SJCRH30 (cell line): Measurements from ENCODE around the gene MRPL4. TPM values are rescaled to one million over a fixed set of nuclear protein-coding genes. Genes with fewer than 3 reads are reported as not detected.
A peak's percentile ranks its signal among the peaks of the same experiment; 100 is the strongest.
"Not testable (repeated sequence)": the region's sequence is repeated elsewhere in the genome, so short reads cannot be mapped to it uniquely, and the experiment has no call there.

Source experiments
- DNase-seq, 2 experiments: peaks; one replicate each; pipeline ENCODE4 v3.0.0-alpha.2; 2015 to 2020
- H3K27ac ChIP-seq: fragments of 250-450 bp; sonication (Bioruptor Pico); 2 replicates; pipeline ENCODE4 v1.5.1; 2020; ENCODE audit warnings: mild to moderate bottlenecking, moderate library complexity
- H3K27me3 ChIP-seq: fragments of 250-450 bp; sonication (Bioruptor Pico); 2 replicates; pipeline ENCODE4 v1.5.1; 2020; ENCODE audit warnings: mild to moderate bottlenecking, moderate library complexity
- H3K36me3 ChIP-seq: fragments of 250-450 bp; sonication (Bioruptor Pico); 2 replicates; pipeline ENCODE4 v1.5.1; 2020; ENCODE audit warnings: mild to moderate bottlenecking, moderate library complexity
- H3K4me1 ChIP-seq: fragments of 250-450 bp; sonication (Bioruptor Pico); 2 replicates; pipeline ENCODE4 v1.5.1; 2020; ENCODE audit warnings: mild to moderate bottlenecking, moderate library complexity
- H3K4me3 ChIP-seq: fragments of 250-450 bp; sonication (Bioruptor Pico); 2 replicates; pipeline ENCODE4 v1.5.1; 2020; ENCODE audit warnings: mild to moderate bottlenecking, moderate library complexity
- H3K9me3 ChIP-seq: fragments of 250-450 bp; sonication (Bioruptor Pico); replicated peaks from 2 replicates; pipeline ENCODE4 v1.5.1; 2020; ENCODE audit warnings: mild to moderate bottlenecking, moderate library complexity
- total RNA-seq: library from RNA; depleted of rRNA; stranded (reverse); fragments of >200 nt; shearing (Covaris generic); gene quantifications from 2 replicates; pipeline ENCODE4 v1.2.3, GENCODE V29; 2014

The MRPL4 gene
- total RNA-seq, 1 experiment from 2014 or later, result 53.7 TPM

DNA sequence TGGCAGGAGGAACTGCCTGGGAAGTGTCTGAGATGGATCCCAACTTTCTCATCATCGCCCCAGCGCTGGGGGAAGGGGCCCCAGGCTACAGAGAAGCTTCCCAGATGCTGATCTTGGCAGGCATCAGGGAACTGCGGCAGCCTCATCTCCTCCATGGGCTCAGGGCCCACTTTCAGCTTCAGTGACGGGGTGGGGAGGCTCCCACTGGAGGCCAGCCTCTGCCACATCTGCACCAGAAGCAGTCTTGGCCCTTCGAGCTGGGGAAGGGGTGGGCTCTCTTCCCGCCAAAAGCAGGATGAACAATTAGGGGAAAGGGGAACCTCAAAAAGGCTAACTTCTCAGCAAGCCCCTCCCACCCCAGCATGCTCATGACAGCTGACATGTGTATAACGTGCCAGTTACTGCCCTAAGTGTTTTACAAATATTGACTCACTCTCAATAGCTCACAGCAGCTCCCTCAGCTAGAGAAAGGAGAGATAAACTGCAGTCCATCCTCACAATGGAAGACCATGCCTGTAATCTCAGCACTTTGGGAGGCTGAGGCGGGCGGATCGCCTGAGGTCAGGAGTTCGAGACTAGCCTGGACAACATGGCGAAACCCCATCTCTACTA is 13.7 kb upstream of the MRPL4 start:
- peaks cover 3% of the 10 kb centered on the region; the same call in 1 of the 2 replicates for H3K4me1 ChIP-seq
- no peaks in the 10 kb centered on the region for H3K9me3 ChIP-seq
- H3K36me3 ChIP-seq, result no peaks in the 10 kb centered on the region
- no peak overlapping the region for H3K27ac ChIP-seq
- H3K4me3 ChIP-seq, result no peak overlapping the region
- no peaks in the 10 kb centered on the region for H3K27me3 ChIP-seq
- DNase-seq, result no peak

DNA sequence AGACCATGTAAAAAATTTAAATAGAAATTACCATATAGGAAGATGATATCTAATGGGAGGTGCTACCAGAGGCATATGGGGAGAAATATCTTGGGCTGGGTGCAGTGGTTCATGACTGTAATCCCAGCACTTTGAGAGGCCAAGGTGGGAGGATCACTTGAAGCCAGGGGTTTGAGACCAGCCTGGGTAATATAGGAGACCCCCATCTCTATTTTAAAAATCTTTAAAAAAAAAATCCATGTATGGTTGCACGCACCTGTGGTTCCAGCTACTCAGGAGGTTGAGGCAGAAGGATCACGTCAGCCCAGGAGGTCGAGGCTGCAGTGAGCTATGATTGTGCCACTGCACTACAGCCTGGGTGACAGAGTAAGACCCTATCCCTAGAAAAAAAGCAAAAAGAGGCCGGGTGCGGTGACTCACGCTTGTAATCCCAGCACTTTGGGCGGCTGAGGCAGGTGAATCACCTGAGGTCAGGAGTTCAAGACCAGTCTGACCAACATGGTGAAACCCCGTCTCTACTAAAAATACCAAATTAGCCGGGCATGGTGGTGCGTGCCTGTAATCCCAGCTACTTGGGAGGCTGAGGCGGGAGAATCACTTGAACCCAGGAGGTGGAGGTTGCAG is 10.1 kb upstream of the MRPL4 start:
- not testable (repeated sequence) for H3K27me3 ChIP-seq

DNA sequence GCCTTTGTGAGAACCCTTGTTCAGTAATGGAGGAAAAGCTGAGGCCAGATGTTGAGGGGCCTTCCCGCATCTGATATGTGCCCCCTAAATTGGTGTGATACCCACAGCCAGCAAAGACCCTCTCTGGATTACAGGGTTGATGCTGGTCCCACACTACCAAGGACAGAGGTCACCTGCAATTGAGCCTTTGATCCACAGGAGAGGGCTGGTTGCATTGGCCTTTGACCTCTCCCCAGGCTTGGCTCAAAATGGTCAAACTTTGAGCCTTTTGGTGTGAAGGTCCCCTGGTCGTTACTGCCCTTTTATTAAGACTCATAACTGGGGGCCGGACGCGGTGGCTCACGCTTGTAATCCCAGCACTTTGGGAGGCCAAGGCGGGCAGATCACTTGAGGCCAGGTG is 8.4 kb upstream of the MRPL4 start:
- H3K9me3 ChIP-seq, result no peaks in the 10 kb centered on the region
- H3K4me3 ChIP-seq, result no peak overlapping the region
- H3K27me3 ChIP-seq, result no peaks in the 10 kb centered on the region
- no peaks in the 10 kb centered on the region for H3K36me3 ChIP-seq
- no peaks in the 10 kb centered on the region for H3K4me1 ChIP-seq
- H3K27ac ChIP-seq, result no peak overlapping the region
- DNase-seq, result no peak

More for the DNA sequence above, 10.1 kb upstream of the MRPL4 start:
- H3K27ac ChIP-seq, DNase-seq, H3K4me1 ChIP-seq, H3K4me3 ChIP-seq, H3K9me3 ChIP-seq, H3K36me3 ChIP-seq: not testable (repeated sequence)

DNA sequence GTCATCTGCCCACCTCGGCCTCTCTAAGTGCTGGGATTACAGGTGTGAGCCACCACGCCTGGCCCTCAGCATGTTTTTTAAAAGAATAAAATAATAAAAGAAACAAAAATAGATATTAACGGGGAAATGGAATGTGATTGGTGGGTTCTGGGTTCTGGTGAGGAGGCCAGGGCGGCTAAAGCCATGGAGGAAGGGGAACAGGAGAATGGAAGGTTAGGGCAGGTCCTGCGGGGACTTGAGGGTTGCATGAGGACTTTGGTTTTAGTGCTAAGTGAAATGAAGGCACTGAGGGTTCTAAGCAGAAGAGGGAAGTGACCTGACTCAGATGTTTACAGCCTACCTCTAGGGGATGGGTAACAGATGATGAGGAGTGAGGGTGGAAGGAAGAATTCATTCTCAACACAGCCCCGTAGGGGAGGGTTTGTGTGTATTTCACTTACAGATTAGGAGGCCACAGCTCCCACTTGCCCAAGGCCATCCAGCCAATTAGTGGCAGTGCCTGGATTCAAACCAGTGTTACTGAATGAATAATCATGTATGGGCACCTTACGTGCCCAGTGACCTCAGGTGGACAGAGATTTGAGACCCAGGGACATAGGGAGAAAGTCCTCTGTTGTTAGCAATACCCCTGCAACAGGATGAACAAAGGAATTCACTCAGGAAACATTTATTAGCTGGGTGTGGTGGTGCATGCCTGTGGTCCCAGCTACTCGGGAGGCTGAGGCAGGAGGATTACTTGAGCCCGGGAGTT is 6.7 kb upstream of the MRPL4 start:
- Histone ChIP-seq H3K27ac (no peak overlapping the region), H3K4me1 (no peaks in the 10 kb centered on the region), H3K4me3 (no peak overlapping the region), H3K9me3 (no peaks in the 10 kb centered on the region), H3K27me3 (no peaks in the 10 kb centered on the region), H3K36me3 (no peaks in the 10 kb centered on the region)
- no peak for DNase-seq

DNA sequence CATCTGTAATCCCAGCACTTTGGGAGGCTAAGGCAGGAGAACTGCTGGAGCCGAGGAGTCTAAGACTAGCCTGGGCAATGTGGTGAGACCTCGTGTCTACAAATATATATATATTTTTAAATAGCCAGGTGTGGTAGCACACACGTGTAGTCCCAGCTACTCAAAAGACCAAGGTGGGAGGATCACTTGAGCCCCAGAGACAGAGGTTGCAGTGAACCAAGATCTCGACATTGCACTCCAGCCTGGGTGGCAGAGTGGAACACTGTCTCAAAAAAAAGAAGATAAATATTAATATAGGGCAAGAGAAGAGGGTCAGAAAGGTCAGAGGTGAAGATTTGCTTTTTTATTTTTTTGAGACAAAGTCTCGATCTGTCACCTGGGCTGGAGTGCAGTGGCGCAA is 5.5 kb upstream of the MRPL4 start:
- H3K4me1 ChIP-seq, result no peaks in the 10 kb centered on the region
- no peaks in the 10 kb centered on the region for H3K36me3 ChIP-seq
- no peak overlapping the region for H3K4me3 ChIP-seq
- no peaks in the 10 kb centered on the region for H3K9me3 ChIP-seq
- no peaks in the 10 kb centered on the region for H3K27me3 ChIP-seq
- no peak overlapping the region for H3K27ac ChIP-seq
- DNase-seq, result no peak

DNA sequence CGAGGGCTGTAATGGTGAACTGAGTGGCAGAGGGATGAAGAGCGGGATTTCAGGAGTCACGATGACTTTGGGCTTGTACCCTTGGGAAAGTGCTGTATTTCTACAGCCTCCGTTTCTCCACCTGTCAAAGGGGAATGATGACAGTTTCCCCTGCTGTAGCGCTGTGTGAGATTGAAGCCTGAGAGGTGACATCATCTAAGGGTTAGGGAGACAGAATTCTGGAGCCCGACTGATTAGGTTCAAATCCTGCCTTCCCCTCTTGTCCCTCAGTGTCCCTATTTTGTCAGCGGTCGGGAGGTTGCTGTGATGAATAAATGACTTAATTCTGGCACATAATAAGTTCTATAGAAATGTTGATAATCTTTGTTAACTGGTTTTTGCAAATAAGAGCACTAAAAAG is 693 bp downstream of the MRPL4 start:
- DNase-seq, result no peak
- no peaks in the 10 kb centered on the region for H3K9me3 ChIP-seq
- no peaks in the 10 kb centered on the region for H3K4me1 ChIP-seq
- peaks cover 12% of the 10 kb centered on the region for H3K36me3 ChIP-seq
- H3K27me3 ChIP-seq, result no peaks in the 10 kb centered on the region
- H3K27ac ChIP-seq, result peak overlapping the region; percentile 57
- peak overlapping the region; percentile 90 for H3K4me3 ChIP-seq

DNA sequence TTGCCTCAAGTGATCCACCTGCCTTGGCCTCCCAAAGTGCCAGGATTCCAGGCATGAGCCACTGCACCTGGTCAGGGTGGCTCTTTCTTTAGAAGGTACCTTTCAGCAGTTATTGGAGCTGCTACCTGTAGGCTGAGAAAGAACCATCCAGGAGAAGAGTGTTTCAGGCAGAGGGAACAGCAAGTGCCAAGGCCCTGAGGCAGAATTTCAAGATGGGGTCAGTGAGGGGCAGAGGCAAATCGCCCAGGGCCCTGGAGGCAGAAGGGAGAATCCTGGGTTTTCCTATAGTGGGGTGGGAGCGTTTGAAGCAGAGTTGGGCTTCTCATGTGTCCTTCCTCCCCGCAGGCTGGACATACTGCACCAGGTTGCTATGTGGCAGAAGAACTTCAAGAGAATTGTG is 2.2 kb downstream of the MRPL4 start:
- Histone ChIP-seq H3K27ac (no peak overlapping the region), H3K9me3 (no peaks in the 10 kb centered on the region), H3K4me1 (no peaks in the 10 kb centered on the region), H3K36me3 (peaks cover 12% of the 10 kb centered on the region), H3K27me3 (no peaks in the 10 kb centered on the region), H3K4me3 (no peak overlapping the region)
- no peak for DNase-seq

DNA sequence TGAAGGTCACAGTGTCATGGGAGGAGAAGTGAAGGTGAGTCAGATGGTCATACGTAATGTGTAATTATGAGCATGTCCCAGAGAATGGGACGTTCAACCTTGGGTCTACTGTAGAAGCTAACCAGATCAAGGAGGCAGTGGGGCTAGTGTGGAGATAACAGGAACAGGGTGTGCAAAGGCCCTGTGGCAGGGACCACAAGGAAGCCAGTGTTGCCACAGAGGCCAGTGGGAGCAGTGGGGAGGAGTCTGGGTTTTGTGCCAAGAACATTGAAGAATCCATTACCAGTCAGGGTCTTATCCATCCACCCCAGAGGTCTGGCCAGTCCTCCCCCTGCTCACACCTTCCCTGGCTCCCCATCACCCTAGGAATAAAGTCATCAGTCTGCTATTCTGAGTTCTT is 3.3 kb downstream of the MRPL4 start:
- no peak for DNase-seq
- no peaks in the 10 kb centered on the region for H3K9me3 ChIP-seq
- H3K27me3 ChIP-seq, result no peaks in the 10 kb centered on the region
- no peak overlapping the region for H3K27ac ChIP-seq
- peaks cover 12% of the 10 kb centered on the region for H3K36me3 ChIP-seq
- H3K4me3 ChIP-seq, result no peak overlapping the region
- no peaks in the 10 kb centered on the region for H3K4me1 ChIP-seq

DNA sequence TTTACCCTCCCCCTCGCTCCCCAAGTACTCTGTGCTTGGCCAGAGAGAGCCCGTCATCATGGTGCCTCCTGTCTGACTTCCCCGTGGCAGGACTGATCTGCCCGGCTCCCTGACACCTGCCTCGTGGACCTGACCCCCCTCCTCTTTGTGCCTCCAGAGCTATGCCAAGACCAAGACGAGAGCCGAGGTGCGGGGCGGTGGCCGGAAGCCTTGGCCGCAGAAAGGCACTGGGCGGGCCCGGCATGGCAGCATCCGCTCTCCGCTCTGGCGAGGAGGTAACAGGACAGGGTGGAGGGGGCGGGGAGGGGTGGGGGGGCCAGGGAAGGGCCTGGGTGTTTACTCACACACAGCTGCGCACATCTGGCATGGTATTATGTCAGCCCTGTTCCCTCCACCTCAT is 4.5 kb downstream of the MRPL4 start:
- Histone ChIP-seq H3K36me3 (peaks cover 12% of the 10 kb centered on the region), H3K4me1 (no peaks in the 10 kb centered on the region), H3K27ac (no peak overlapping the region)

DNA sequence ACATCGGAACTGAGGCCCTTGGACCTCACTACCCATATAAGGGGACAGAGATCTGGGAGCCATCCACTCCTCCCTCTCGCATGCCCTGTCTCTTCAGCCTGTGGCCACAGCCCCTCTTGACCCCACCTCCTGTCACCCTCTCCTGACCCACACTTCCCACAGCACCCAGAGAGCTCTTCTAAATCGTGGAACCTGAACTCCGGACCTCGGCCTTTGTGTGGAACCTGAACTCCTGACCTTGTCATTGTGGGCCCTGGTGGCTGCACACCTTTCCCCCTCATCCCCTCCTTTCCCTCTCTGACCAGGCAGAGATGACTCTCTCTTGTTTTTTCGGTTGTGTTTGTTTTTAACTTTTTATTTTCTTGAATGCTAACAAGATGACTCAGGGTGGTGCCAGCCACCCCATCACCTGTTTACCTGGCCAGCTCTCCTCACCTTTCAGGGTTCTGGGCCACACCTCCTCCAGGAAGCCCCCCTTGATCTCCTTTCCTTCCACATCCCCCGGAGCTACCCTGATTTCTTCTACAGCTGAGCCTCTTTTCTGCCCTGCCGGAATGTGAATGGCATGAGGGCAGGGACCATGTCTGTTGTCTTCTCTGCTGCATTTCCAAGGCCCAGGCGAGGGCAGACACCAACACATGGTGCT is 5.1 kb downstream of the MRPL4 start:
- Histone ChIP-seq H3K4me3 (no peak overlapping the region), H3K36me3 (peaks cover 12% of the 10 kb centered on the region), H3K9me3 (no peaks in the 10 kb centered on the region), H3K27me3 (no peaks in the 10 kb centered on the region), H3K27ac (no peak overlapping the region), H3K4me1 (no peaks in the 10 kb centered on the region)
- no peak for DNase-seq

More for the DNA sequence above, 4.5 kb downstream of the MRPL4 start:
- Histone ChIP-seq H3K4me3 (no peak overlapping the region), H3K27me3 (no peaks in the 10 kb centered on the region), H3K9me3 (no peaks in the 10 kb centered on the region)
- no peak for DNase-seq

DNA sequence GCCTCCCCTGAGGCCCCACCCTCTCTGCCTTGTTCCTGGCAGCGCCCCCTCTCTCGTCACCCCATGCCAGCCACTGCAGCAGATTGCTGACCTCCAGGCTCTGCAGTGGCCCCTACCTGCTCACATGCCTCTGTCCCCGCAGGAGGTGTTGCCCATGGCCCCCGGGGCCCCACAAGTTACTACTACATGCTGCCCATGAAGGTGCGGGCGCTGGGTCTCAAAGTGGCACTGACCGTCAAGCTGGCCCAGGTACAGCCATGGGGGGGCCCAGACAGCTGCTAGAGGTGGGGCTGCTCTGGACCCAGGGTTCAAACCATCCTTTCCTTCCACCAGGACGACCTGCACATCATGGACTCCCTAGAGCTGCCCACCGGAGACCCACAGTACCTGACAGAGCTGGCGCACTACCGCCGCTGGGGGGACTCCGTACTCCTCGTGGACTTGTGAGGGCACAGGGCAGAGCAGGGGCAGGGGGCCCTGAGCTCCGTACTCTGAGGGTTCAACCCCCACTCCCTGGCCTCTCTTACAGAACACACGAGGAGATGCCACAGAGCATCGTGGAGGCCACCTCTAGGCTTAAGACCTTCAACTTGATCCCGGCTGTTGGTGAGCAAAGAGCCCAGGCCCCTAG is 6.2 kb downstream of the MRPL4 start:
- no peaks in the 10 kb centered on the region for H3K9me3 ChIP-seq

DNA sequence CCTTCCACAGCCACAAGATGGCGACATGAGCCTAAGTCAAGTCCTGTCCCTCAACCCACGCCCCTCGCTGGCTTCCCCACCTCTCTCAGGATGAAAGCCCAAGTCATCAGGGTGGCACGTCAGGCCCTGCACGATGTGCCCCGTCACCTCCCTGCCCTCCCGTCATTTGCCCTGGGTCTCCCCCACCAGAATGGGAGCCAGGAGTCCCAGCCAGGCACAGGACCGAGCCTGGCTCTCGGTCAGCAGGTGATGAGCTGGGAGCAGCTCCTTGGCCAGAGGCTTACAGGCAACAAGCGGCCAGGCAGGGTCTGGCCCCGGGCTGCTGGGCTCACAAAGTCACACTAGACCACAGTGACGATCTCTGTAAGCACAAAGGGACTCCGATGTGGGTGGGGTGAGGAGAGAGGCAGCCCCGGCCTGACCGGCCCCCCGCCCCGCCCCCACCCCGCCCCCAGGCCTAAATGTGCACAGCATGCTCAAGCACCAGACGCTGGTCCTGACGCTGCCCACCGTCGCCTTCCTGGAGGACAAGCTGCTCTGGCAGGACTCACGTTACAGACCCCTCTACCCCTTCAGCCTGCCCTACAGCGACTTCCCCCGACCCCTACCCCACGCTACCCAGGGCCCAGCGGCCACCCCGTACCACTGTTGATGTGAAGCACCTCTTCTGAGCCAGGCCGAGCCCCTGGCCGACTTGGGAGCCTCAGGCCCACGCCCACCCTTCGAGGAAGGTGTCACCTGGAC is 7.3 kb downstream of the MRPL4 start:
- Histone ChIP-seq H3K36me3 (peaks cover 12% of the 10 kb centered on the region), H3K4me3 (no peak overlapping the region), H3K27ac (no peak overlapping the region), H3K9me3 (no peaks in the 10 kb centered on the region), H3K4me1 (no peaks in the 10 kb centered on the region), H3K27me3 (no peaks in the 10 kb centered on the region)
- DNase-seq, result peak; percentile 90

More for the DNA sequence above, 6.2 kb downstream of the MRPL4 start:
- Histone ChIP-seq H3K27me3 (no peaks in the 10 kb centered on the region), H3K4me1 (no peaks in the 10 kb centered on the region), H3K36me3 (peaks cover 12% of the 10 kb centered on the region), H3K4me3 (no peak overlapping the region), H3K27ac (no peak overlapping the region)
- DNase-seq, result no peak

DNA sequence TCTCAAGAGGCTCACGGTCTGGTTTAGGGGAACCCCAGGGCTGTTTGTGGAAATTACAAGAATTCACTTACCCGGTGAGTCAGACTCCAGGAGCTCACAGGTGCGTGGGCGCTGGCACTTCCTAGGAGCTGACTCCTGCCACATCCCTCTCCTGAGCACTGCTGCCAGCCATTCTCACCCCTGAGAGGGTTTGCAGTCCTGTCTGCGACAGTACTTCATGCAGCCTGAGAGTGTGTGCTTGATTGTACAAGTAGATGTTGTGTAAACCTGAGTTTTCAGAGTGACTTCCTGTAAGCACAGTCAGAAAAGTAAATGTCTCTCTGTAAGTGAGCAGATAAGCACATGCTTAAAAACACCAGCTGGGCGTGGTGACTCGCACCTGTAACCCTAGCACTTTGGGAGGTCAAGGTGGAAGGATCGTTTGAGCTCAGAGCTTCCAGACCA is 8.1 kb downstream of the MRPL4 start:
- no peaks in the 10 kb centered on the region for H3K27me3 ChIP-seq
- H3K36me3 ChIP-seq, result peaks cover 9% of the 10 kb centered on the region
- no peaks in the 10 kb centered on the region for H3K9me3 ChIP-seq
- no peaks in the 10 kb centered on the region for H3K4me1 ChIP-seq
- DNase-seq, result no peak
- H3K27ac ChIP-seq, result no peak overlapping the region
- no peak overlapping the region for H3K4me3 ChIP-seq

DNA sequence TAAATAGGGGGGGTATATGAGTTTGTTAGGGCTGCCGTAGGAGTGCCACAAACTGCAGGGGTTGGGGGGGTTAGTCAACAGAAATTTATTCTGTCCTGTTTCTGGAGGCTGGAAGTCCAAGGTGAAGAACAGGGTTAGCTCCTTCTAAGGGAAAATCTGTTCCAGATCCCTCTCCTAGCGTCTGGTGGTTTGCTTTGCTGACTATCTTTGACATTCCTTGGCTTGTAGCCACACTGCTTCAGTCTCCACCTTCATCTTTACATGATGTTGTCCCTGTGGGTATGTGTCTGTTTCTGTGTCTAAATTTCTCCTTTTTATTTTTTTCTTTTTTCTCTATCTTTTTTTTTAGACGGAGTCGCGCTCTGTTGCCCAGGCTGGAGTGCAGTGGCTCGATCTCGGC is 10.8 kb downstream of the MRPL4 start:
- DNase-seq, result no peak
- Histone ChIP-seq H3K36me3 (no peaks in the 10 kb centered on the region), H3K27ac (no peak overlapping the region), H3K4me1 (no peaks in the 10 kb centered on the region), H3K27me3 (no peaks in the 10 kb centered on the region), H3K9me3 (no peaks in the 10 kb centered on the region), H3K4me3 (no peak overlapping the region)
